IPS DF 6.9 (cell line): ENCODE measurements around the gene CALHM4.

Experiments used
- DNase-seq: peaks from one replicate; pipeline ENCODE4 v3.0.0-alpha.2; 2013; ENCODE audit warnings: low read depth, low spot score
- H3K27ac ChIP-seq: one replicate; pipeline ENCODE4 v1.5.1; 2013; ENCODE audit warnings: low read length, control low read depth
- H3K27me3 ChIP-seq: 2 replicates; pipeline ENCODE4 v1.6.1; 2013; ENCODE audit warnings: mild to moderate bottlenecking, low read length; ENCODE audit not compliant: control insufficient read depth, insufficient read depth
- H3K36me3 ChIP-seq: 2 replicates; pipeline ENCODE4 v1.6.1; 2013; ENCODE audit warnings: low read length; ENCODE audit not compliant: control insufficient read depth, insufficient read depth
- H3K4me1 ChIP-seq: 2 replicates; pipeline ENCODE4 v1.6.1; 2013; ENCODE audit warnings: low read length; ENCODE audit not compliant: control insufficient read depth, insufficient read depth
- H3K4me3 ChIP-seq: 2 replicates; pipeline ENCODE4 v1.5.1; 2013; ENCODE audit warnings: mild to moderate bottlenecking, low read length
- H3K9me3 ChIP-seq: 2 replicates; pipeline ENCODE4 v1.6.1; 2013; ENCODE audit warnings: low read length, inconsistent platforms; ENCODE audit not compliant: control insufficient read depth, insufficient read depth
- WGBS: extraction: QIAGEN DNeasy Blood & Tissue Kit; methylation state at CpG from one replicate; pipeline ENCODE4 v1.1.7; 2013; ENCODE audit warnings: mixed read lengths, missing lambda C conversion rate; ENCODE audit not compliant: insufficient read length, insufficient coverage; 5-methylcytosine and 5-hydroxymethylcytosine counted together

CALHM4 gene, protein sequence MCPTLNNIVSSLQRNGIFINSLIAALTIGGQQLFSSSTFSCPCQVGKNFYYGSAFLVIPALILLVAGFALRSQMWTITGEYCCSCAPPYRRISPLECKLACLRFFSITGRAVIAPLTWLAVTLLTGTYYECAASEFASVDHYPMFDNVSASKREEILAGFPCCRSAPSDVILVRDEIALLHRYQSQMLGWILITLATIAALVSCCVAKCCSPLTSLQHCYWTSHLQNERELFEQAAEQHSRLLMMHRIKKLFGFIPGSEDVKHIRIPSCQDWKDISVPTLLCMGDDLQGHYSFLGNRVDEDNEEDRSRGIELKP

DNA sequence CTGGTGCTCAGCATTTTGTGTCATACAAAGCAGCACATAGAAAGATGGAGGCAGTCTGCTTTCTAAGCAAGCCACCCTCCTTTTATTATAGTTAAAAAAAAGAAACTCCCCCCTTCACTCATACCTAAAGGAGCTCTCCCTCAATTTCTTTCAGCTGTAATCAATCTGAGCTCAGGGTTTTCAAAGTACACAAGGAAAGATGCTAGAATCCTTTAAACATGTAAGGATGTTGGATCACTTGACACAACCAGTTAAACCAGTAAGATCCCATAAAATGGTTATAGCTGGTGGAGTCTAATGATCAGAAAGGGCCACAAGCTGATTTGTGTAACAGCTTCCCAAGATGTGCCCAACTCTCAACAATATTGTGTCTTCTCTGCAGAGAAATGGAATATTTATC, at the start of gene CALHM4:
CALHM4 (plus strand) TSS at position 301 of the 400 bp plus-strand sequence; CDS start at position 344, 43 bp downstream.
- no peak for DNase-seq
- Histone ChIP-seq H3K27ac (no peak within 1 kb of the TSS), H3K9me3 (no peaks in the 10 kb centered on the region), H3K36me3 (no peaks in the 10 kb centered on the region), H3K4me1 (no peaks in the 10 kb centered on the region), H3K4me3 (no peak within 1 kb of the TSS), H3K27me3 (no peaks in the 10 kb centered on the region)

DNA sequence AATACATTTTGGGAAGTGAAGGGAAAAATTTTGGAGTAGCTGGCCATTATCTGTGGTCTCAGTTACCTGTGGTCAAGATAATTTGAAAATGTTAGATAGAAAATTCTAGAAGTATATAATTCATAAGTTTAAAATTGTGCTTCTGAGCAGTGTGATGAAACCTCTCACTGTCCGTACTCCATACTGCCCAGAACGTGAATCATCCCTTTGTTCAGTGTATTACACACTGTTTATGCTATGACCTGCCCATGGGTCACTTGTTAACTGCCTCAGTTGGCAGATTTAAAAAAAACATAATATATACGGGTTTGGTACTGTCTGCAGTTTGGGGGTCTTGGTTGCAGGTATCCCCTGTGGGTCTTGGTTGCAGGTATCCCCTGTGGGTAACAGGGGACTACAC, 46.2 kb upstream of the CALHM4 start:
- Histone ChIP-seq H3K27me3 (no peaks in the 10 kb centered on the region), H3K4me1 (peaks cover 2% of the 10 kb centered on the region; the same call in 1 of the 2 replicates), H3K36me3 (no peaks in the 10 kb centered on the region), H3K27ac (no peak overlapping the region), H3K9me3 (no peaks in the 10 kb centered on the region), H3K4me3 (no peak overlapping the region)
- no CpG with 5 or more reads among the region's 3 CpGs for WGBS
- no peak for DNase-seq

DNA sequence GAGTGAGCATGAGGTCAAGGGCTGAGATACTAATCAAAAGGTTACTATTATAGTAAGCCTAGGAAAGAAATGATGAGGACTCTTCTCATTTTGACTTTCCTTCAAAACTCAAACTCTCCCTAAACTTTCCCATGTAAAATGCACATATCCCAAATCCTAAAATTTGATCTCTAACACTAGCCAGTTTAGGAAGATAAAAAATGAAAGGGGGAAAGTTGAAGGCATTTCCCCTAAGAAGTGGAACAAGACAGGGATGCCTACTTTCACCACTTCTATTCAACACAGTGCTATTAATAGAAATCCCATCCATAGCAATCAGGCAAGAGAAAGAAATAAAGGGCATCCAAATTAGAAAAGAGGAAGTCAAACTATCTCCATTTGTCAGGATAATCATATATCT, 45.0 kb upstream of the CALHM4 start:
- H3K4me1 ChIP-seq = peaks cover 2% of the 10 kb centered on the region; the same call in 1 of the 2 replicates
- H3K4me3 ChIP-seq = no peak overlapping the region
- H3K27me3 ChIP-seq = no peaks in the 10 kb centered on the region
- H3K36me3 ChIP-seq = no peaks in the 10 kb centered on the region
- no peaks in the 10 kb centered on the region for H3K9me3 ChIP-seq
- H3K27ac ChIP-seq = no peak overlapping the region
- DNase-seq = no peak

DNA sequence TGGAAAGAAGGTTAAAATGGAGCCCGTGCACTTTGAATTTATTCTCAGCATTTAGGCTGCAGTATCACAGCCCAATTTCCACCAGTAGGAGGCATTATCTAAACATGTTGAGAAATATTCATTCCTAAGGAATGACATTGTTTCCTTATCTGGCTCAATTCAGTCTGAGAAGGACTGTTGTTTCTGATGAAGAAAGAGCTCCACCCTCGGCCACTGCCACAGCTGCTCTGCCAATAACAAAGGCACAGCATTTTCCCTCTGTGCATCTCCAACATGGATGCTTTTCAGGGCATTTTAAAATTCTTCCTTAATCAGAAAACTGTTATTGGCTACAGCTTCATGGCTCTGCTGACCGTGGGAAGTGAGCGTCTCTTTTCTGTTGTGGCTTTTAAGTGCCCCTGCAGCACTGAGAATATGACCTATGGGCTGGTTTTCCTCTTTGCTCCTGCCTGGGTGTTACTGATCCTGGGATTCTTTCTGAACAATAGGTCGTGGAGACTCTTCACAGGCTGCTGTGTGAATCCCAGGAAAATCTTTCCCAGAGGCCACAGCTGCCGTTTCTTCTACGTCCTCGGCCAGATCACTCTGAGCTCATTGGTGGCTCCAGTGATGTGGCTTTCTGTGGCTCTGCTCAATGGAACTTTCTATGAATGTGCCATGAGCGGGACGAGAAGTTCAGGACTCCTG, 42.0 kb upstream of the CALHM4 start, which contains the start of gene CALHM5:
CALHM5 (plus strand) TSS at position 216 of the 687 bp plus-strand sequence; CDS start at position 274, 58 bp downstream.
- Histone ChIP-seq H3K4me3 (no peak within 1 kb of the TSS), H3K36me3 (no peaks in the 10 kb centered on the region), H3K9me3 (no peaks in the 10 kb centered on the region), H3K27ac (no peak within 1 kb of the TSS), H3K27me3 (no peaks in the 10 kb centered on the region), H3K4me1 (peaks cover 7% of the 10 kb centered on the region)
- DNase-seq = no peak
- no CpG with 5 or more reads among the region's 10 CpGs for WGBS

DNA sequence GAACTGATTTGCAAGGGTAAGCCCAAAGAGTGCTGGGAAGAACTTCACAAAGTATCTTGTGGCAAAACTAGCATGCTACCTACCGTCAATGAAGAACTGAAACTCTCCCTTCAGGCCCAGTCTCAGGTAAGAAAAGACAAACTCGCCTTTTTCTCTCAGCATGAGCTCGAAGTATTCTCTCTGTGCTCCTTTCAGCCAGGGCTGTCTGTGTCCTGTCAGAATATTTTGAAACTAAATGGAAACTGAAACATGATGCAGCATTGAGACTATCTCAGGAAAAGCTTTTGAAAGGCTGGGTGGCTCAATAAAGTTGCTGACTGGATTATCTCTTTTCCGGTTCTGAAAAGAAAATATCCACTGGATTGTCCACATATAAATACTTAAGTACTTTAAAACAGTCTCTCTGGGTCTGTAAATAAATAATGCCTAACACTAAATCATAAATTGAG, 41.4 kb upstream of the CALHM4 start:
- H3K9me3 ChIP-seq = no peaks in the 10 kb centered on the region
- peaks cover 7% of the 10 kb centered on the region for H3K4me1 ChIP-seq
- no peak for DNase-seq
- no peaks in the 10 kb centered on the region for H3K27me3 ChIP-seq
- WGBS = no CpG with 5 or more reads among the region's 4 CpGs
- no peak overlapping the region for H3K4me3 ChIP-seq
- H3K27ac ChIP-seq = no peak overlapping the region
- H3K36me3 ChIP-seq = no peaks in the 10 kb centered on the region

DNA sequence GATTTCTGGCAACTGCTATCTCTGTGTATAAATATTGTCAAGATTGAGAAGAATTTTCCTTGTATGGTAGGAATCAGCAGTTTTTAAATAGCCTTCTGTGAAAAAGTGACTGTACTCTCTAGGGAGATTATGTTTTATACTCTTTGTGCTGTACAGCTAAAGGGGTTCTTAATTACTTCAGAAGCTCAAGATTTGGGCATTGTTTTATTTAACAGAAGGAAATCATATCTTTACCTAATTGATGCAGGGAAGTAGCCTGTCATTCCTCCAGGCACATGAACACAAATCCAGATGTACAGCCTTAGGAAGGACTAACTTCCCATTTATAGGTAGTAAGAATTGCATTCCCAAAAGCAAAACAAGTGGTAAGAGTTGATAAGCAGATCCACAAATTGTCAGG, 40.8 kb upstream of the CALHM4 start:
- Histone ChIP-seq H3K4me1 (peaks cover 7% of the 10 kb centered on the region), H3K36me3 (no peaks in the 10 kb centered on the region), H3K27ac (no peak overlapping the region), H3K9me3 (no peaks in the 10 kb centered on the region), H3K27me3 (no peaks in the 10 kb centered on the region), H3K4me3 (no peak overlapping the region)
- no peak for DNase-seq

DNA sequence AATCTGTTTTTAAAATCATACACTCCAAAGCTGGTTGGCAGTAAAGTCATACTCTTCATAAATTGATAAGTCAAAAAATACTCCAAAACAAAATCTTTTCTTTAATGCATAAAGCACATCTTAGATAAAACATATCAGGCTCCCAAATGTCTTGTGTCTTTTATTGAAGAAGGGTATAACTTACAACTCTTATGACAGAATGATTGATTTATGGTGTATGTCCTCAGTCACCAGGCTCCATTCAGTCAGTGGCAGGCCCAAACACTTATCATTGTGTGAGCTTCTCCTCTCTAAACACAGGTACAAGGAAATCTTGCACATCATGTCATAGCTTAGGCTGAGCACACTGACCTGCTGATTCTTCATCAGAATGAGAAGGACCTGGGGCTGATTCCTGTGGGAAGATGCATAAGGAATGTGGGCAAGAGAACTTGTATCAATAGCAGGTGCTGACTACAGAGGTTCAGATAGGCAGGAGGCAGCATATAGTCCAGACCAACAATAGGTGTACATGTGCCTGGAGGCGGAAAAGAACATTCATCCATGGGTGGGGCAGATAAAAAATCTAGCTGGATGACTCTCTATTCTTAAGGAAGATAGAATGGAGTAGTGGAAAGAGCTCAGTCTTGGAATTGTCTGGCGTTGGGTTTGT, 40.2 kb upstream of the CALHM4 start:
- Histone ChIP-seq H3K27me3 (no peaks in the 10 kb centered on the region), H3K4me1 (peaks cover 7% of the 10 kb centered on the region), H3K9me3 (no peaks in the 10 kb centered on the region), H3K27ac (no peak overlapping the region), H3K36me3 (no peaks in the 10 kb centered on the region), H3K4me3 (no peak overlapping the region)
- no peak for DNase-seq
- WGBS = no CpG with 5 or more reads among the region's 2 CpGs

DNA sequence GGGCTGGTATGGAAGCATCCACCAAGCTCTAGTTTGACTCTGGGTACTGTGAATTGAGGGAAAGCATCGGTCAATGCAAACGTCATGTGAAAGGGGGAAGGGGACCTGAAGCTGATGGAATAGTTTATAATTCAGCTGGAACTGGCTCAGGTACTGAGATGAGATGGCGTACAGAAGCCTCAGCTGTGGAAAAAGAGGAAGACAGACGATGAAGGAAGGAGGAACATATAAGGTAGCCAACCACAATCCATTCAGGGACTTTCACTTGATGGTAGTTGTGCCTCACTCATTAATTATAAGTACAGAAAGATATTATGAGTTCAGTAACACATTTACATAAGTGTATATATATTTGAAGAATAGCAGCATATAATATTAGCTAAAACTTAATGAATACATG, 39.4 kb upstream of the CALHM4 start:
- no peak for DNase-seq
- Histone ChIP-seq H3K9me3 (no peaks in the 10 kb centered on the region), H3K27me3 (no peaks in the 10 kb centered on the region), H3K27ac (no peak overlapping the region), H3K4me1 (peaks cover 7% of the 10 kb centered on the region), H3K36me3 (no peaks in the 10 kb centered on the region), H3K4me3 (no peak overlapping the region)
- no CpG with 5 or more reads among the region's 4 CpGs for WGBS

DNA sequence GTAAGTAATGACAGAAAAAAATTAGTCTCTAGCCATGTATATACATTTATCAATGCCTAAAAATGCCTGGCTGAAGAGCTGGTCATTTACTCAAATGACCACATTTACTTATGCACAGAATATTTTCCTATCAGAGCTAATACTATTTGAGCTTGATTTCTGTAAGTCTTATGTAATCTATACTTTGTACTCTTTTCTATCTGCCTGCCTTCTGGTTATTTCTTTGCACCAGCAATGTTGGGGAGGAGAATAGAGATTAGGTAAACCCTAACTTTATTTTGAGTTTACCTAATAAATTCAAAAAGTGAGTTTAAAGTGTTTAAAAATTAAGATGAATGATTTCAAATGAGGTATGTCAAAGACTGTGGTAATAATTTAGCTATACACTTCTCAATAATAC, 38.4 kb upstream of the CALHM4 start:
- H3K4me1 ChIP-seq = peaks cover 7% of the 10 kb centered on the region
- H3K9me3 ChIP-seq = no peaks in the 10 kb centered on the region
- no peaks in the 10 kb centered on the region for H3K36me3 ChIP-seq
- no peaks in the 10 kb centered on the region for H3K27me3 ChIP-seq
- H3K27ac ChIP-seq = no peak overlapping the region
- DNase-seq = no peak
- no peak overlapping the region for H3K4me3 ChIP-seq

DNA sequence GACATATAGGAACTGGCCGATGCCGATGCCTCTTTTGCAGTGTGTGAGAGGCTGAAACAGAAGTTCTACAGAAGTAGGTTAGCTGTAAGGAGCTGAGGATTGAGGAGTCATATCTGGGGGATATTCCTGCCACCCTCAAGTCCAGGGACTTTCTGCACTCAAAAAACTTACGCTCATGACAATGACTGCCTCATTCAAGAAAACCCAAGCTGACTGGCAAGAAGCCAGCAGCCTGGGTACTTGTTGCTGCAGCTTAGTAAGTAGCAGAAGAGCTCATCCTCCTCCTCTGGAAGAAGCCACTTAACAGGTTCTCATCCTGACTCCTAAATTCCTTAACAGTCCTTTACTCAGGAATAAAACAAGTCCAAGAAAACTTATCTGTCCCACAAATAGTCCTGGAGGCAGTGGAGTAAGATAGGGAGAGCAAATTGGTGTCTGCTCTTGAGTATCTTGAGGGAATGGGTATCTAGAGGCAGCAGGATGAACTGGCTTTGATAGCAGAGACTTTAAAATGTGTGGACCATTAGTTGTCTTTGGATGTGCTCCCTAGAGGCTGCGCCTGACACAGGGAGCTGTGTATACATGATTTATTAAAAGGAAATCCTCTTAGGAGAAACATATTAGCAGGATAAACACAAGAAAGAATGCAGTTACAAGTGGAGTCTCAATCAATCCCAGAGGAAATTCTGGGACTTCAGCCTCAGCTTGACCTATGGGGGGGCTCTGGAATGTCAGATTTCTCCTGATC, 34.8 kb upstream of the CALHM4 start:
- Histone ChIP-seq H3K36me3 (no peaks in the 10 kb centered on the region), H3K4me1 (peaks cover 5% of the 10 kb centered on the region), H3K9me3 (no peaks in the 10 kb centered on the region), H3K27ac (no peak overlapping the region), H3K4me3 (no peak overlapping the region), H3K27me3 (no peaks in the 10 kb centered on the region)
- WGBS = no CpG with 5 or more reads among the region's 4 CpGs
- no peak for DNase-seq
